Neuronal stem cell (in vitro differentiated cells): ENCODE data around the gene IVNS1ABP.

Source experiments
- DNase-seq: peaks from one replicate; pipeline ENCODE4 v3.0.0-alpha.2; 2013; ENCODE audit warnings: low spot score
- H2AFZ ChIP-seq: one replicate; pipeline ENCODE4 v1.6.1; 2013; ENCODE audit warnings: mild to moderate bottlenecking, low read length, inconsistent platforms
- H2AK5ac ChIP-seq: 2 replicates; pipeline ENCODE4 v1.6.1; 2013; ENCODE audit warnings: low read depth, mild to moderate bottlenecking, inconsistent platforms, low read length, moderate library complexity, mixed read lengths
- H2BK120ac ChIP-seq: 2 replicates; pipeline ENCODE4 v1.6.1; 2013; ENCODE audit warnings: low read depth, mild to moderate bottlenecking, inconsistent platforms, low read length, moderate library complexity, mixed read lengths
- H2BK12ac ChIP-seq: one replicate; pipeline ENCODE4 v1.6.1; 2013; ENCODE audit warnings: low read length, inconsistent platforms
- H2BK15ac ChIP-seq: 2 replicates; pipeline ENCODE4 v1.6.1; 2013; ENCODE audit warnings: mild to moderate bottlenecking, low read length, inconsistent platforms, mixed read lengths
- H2BK5ac ChIP-seq: one replicate; pipeline ENCODE4 v1.6.1; 2013; ENCODE audit warnings: inconsistent platforms, mild to moderate bottlenecking, low read length, moderate library complexity
- H3K14ac ChIP-seq: one replicate; pipeline ENCODE4 v1.6.1; 2013; ENCODE audit warnings: low read length, inconsistent platforms
- H3K18ac ChIP-seq: 2 replicates; pipeline ENCODE4 v1.6.1; 2013; ENCODE audit warnings: low read length, inconsistent platforms
- H3K23ac ChIP-seq: 2 replicates; pipeline ENCODE4 v1.6.1; 2013; ENCODE audit warnings: low read depth, mild to moderate bottlenecking, mixed read lengths, low read length, inconsistent platforms; ENCODE audit not compliant: poor library complexity
- H3K27ac ChIP-seq: replicated peaks from 3 replicates; pipeline ENCODE4 v1.5.1; 2013; ENCODE audit warnings: low read length, inconsistent platforms
- H3K27me3 ChIP-seq, 3 experiments: 2 replicates each; pipeline ENCODE4 v1.6.1; 2013; ENCODE audit warnings: low read length in 3 of 3, mild to moderate bottlenecking in 2 of 3, inconsistent platforms in 1 of 3, low read depth in 1 of 3, mixed read lengths in 1 of 3, moderate library complexity in 1 of 3; ENCODE audit not compliant: control insufficient read depth in 3 of 3, insufficient read depth in 3 of 3
- H3K36me3 ChIP-seq, 2 donors: replicated peaks in 1 of 2; 2 replicates each; pipeline ENCODE4 v1.6.1; 2013; ENCODE audit warnings: low read length in 2 of 2; ENCODE audit not compliant: control insufficient read depth in 2 of 2, insufficient read depth in 2 of 2
- H3K4ac ChIP-seq: 2 replicates; pipeline ENCODE4 v1.6.1; 2013; ENCODE audit warnings: inconsistent platforms, mild to moderate bottlenecking, low read length, moderate library complexity
- H3K4me1 ChIP-seq, 2 donors: 1 replicate in 1 of 2; 2 replicates in 1 of 2; pipeline ENCODE4 v1.6.1; 2013; ENCODE audit warnings: low read length in 2 of 2, low read depth in 1 of 2; ENCODE audit not compliant: control insufficient read depth in 2 of 2, insufficient read depth in 1 of 2
- H3K4me2 ChIP-seq: one replicate; pipeline ENCODE4 v1.6.1; 2013; ENCODE audit warnings: mild to moderate bottlenecking, low read length, inconsistent platforms; ENCODE audit not compliant: insufficient read depth, poor library complexity, severe bottlenecking
- H3K4me3 ChIP-seq, 2 donors: 2 replicates each; pipeline ENCODE4 v1.5.1; 2013; ENCODE audit warnings: low read length in 2 of 2, mild to moderate bottlenecking in 2 of 2, inconsistent platforms in 1 of 2, moderate library complexity in 1 of 2
- H3K79me1 ChIP-seq: one replicate; pipeline ENCODE4 v1.6.1; 2013; ENCODE audit warnings: low read depth, mild to moderate bottlenecking, inconsistent platforms, low read length, moderate library complexity
- H3K9ac ChIP-seq: one replicate; pipeline ENCODE4 v1.6.1; 2013; ENCODE audit warnings: mild to moderate bottlenecking, low read depth, low read length, inconsistent platforms; ENCODE audit not compliant: poor library complexity
- H3K9me3 ChIP-seq, 2 donors: replicated peaks in 1 of 2; 2 replicates each; pipeline versions ENCODE3 to v1.6.1; 2013; ENCODE audit warnings: low read length in 2 of 2, mild to moderate bottlenecking in 2 of 2, inconsistent platforms in 1 of 2, low read depth in 1 of 2, mixed read lengths in 1 of 2, moderate library complexity in 1 of 2; ENCODE audit not compliant: control insufficient read depth in 2 of 2, insufficient read depth in 1 of 2
- H4K8ac ChIP-seq: one replicate; pipeline ENCODE4 v1.6.1; 2013; ENCODE audit warnings: low read depth, mild to moderate bottlenecking, inconsistent platforms, low read length, moderate library complexity
- H4K91ac ChIP-seq: one replicate; pipeline ENCODE4 v1.6.1; 2013; ENCODE audit warnings: low read length, low read depth, mild to moderate bottlenecking, inconsistent platforms; ENCODE audit not compliant: poor library complexity
- WGBS, 2 donors: extraction: QIAGEN DNeasy Blood & Tissue Kit; methylation state at CpG; one replicate each; pipeline ENCODE4 v1.1.7; 2013; ENCODE audit warnings: missing lambda C conversion rate in 2 of 2, mixed read lengths in 1 of 2; ENCODE audit not compliant: insufficient read length in 2 of 2, insufficient replicate concordance in 1 of 2; ENCODE audit errors: extremely low coverage in 2 of 2; 5-methylcytosine and 5-hydroxymethylcytosine counted together

IVNS1ABP gene

DNA sequence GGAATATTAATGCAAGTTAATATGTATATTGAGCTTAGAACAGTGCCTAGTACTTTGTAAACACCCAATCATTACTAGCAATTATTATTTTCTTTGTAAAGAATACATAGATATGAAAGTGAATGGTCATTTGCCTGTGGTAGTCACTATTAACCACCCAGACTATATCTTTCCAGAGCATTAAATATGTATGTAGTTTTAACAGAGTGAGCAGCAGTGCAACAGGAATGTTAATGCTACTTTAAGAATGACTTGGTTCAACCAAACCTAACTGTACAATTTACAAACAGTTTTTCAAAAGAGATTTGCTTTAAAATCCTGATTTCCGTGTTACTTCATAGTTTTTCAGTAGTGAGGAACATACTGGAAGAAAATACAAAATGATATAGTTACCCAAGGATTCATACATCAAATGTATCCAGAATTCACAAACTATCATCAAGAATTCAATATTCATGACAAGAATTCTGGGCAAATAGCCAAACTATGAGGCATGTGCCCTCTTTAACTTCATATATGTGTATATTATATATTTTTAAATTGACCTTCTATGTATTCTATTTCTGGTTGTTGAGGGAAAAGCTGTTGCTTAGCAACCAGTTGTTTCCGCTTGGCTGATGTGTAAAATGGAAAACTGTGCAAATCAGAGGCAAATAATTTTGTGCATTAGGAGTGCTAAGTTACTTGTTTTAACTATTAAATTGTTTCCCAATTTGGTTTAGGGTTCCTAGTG, 34.9 kb upstream of the IVNS1ABP start:
- Histone ChIP-seq H2BK15ac (no peak overlapping the region), H2AFZ (no peak overlapping the region), H3K9me3 (no peaks in the 10 kb centered on the region), H3K18ac (no peak overlapping the region), H2AK5ac (no peak overlapping the region), H3K4me1 (no peaks in the 10 kb centered on the region), H3K23ac (no peak overlapping the region), H3K4ac (no peak overlapping the region), H3K79me1 (no peaks in the 10 kb centered on the region), H2BK120ac (no peak overlapping the region), H3K9ac (no peak overlapping the region), H3K14ac (no peak overlapping the region), H3K36me3 (no peaks in the 10 kb centered on the region), H4K91ac (no peak overlapping the region), H2BK5ac (no peak overlapping the region), H3K4me2 (no peak overlapping the region), H3K27ac (no peak overlapping the region), H3K27me3 (no peaks in the 10 kb centered on the region), H3K4me3 (no peak overlapping the region), H4K8ac (no peak overlapping the region), H2BK12ac (no peak overlapping the region)
- DNase-seq, result no peak
- WGBS, 2 donors, result no CpG with 5 or more reads among the region's 2 CpGs

DNA sequence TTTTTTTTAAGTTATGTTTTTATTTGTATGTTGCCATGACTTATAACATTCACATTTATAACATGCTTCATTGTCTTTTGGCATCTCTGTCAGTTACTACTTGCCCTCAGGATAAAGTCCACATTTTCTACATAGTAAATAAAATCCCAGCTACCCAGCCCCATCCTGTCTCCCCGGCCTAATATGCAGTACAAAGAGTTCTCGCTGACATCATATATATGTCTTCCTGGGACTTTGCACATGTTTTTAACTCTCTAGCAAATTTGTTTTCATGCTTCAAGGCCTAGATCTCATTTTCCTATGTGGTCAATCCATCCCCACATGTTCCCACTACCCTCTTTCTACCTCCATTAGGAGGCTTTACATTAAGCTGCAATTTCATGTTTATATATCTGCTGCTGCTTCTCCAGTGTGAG, 33.0 kb upstream of the IVNS1ABP start:
- Histone ChIP-seq H4K91ac (no peak overlapping the region), H3K18ac (no peak overlapping the region), H3K9ac (no peak overlapping the region), H3K79me1 (no peaks in the 10 kb centered on the region), H3K27ac (no peak overlapping the region), H3K23ac (no peak overlapping the region), H3K4me3 (no peak overlapping the region), H2BK120ac (no peak overlapping the region), H2BK12ac (no peak overlapping the region), H3K27me3 (no peaks in the 10 kb centered on the region), H3K4me2 (no peak overlapping the region), H2BK15ac (no peak overlapping the region), H2BK5ac (no peak overlapping the region), H3K4ac (no peak overlapping the region), H2AFZ (no peak overlapping the region), H4K8ac (no peak overlapping the region), H3K14ac (no peak overlapping the region), H2AK5ac (no peak overlapping the region), H3K36me3 (no peaks in the 10 kb centered on the region), H3K9me3 (no peaks in the 10 kb centered on the region), H3K4me1 (no peaks in the 10 kb centered on the region)
- no peak for DNase-seq
- WGBS, 2 donors, result no CpG with 5 or more reads among the region's 2 CpGs

DNA sequence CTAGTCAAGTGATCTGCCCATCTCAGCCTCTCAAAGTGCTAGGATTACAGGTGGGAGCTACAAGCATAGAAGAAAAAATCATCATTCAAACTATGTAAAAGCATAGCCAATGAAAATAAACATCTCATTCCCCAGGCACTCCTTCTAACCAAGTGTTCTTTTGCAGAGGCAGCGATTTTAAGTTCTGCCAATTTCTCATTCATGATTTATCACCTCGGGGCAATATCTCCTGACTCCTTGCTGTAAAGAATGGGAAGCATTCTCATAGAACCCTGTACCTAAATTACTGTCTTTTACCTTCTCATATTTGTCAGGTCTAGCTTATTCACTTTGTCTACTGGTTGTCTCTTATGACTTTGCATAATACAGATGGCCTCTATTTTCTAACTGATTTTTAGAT, 32.5 kb upstream of the IVNS1ABP start:
- H3K4me1 ChIP-seq, result no peaks in the 10 kb centered on the region
- no peak overlapping the region for H2AK5ac ChIP-seq
- no peak overlapping the region for H3K4ac ChIP-seq
- no peak overlapping the region for H3K4me2 ChIP-seq
- H2BK12ac ChIP-seq, result no peak overlapping the region
- H2BK15ac ChIP-seq, result no peak overlapping the region
- no peaks in the 10 kb centered on the region for H3K79me1 ChIP-seq
- no peak for DNase-seq
- H2BK5ac ChIP-seq, result no peak overlapping the region
- no peak overlapping the region for H4K8ac ChIP-seq
- H3K9ac ChIP-seq, result no peak overlapping the region
- H3K9me3 ChIP-seq, result no peaks in the 10 kb centered on the region
- H3K23ac ChIP-seq, result no peak overlapping the region
- H3K27me3 ChIP-seq, result no peaks in the 10 kb centered on the region
- no CpG with 5 or more reads among the region's 2 CpGs for WGBS, 2 donors
- H2BK120ac ChIP-seq, result no peak overlapping the region
- no peak overlapping the region for H3K27ac ChIP-seq
- no peaks in the 10 kb centered on the region for H3K36me3 ChIP-seq
- H3K4me3 ChIP-seq, result no peak overlapping the region
- H4K91ac ChIP-seq, result no peak overlapping the region
- no peak overlapping the region for H3K18ac ChIP-seq
- no peak overlapping the region for H2AFZ ChIP-seq
- no peak overlapping the region for H3K14ac ChIP-seq

DNA sequence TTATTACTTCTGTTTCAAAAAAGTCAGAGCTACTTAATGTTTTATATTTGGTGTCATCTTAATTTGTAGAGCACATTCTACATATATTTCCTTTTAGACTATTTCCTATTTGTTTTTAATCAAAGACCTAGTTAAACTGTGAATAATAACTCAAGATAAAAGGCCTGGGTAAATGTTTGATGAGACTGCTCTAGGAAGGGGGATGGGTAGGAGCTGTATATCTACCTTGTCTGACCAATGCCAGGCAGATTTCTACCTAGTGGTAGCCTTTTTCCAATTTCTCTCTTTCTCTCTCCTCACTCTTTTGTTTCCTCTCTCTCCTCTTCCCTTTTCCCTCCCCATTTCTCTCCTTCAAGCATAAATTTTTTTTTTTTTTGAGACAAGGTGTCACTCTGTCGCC, 31.9 kb upstream of the IVNS1ABP start:
- H3K4ac ChIP-seq, result no peak overlapping the region
- no peak overlapping the region for H3K23ac ChIP-seq
- no peak overlapping the region for H4K8ac ChIP-seq
- no peak overlapping the region for H2AK5ac ChIP-seq
- H2AFZ ChIP-seq, result no peak overlapping the region
- H3K18ac ChIP-seq, result no peak overlapping the region
- no peak overlapping the region for H2BK15ac ChIP-seq
- no peak overlapping the region for H2BK5ac ChIP-seq
- H3K27me3 ChIP-seq, result no peaks in the 10 kb centered on the region
- H3K9ac ChIP-seq, result no peak overlapping the region
- H3K36me3 ChIP-seq, result no peaks in the 10 kb centered on the region
- no peak overlapping the region for H3K4me2 ChIP-seq
- no peaks in the 10 kb centered on the region for H3K4me1 ChIP-seq
- no peak overlapping the region for H3K27ac ChIP-seq
- DNase-seq, result no peak
- no peak overlapping the region for H2BK12ac ChIP-seq
- H3K14ac ChIP-seq, result no peak overlapping the region
- H2BK120ac ChIP-seq, result no peak overlapping the region
- no CpG with 5 or more reads among the region's 1 CpG for WGBS, 2 donors
- H3K79me1 ChIP-seq, result no peaks in the 10 kb centered on the region
- no peaks in the 10 kb centered on the region for H3K9me3 ChIP-seq
- no peak overlapping the region for H3K4me3 ChIP-seq
- H4K91ac ChIP-seq, result no peak overlapping the region
